Right lung (tissue), 5 donors: ENCODE measurements around the gene TYR. TPM values are rescaled to one million over a fixed set of nuclear protein-coding genes. Genes with fewer than 3 reads are reported as not detected.
"Not testable (repeated sequence)": the region's sequence is repeated elsewhere in the genome, so short reads cannot be mapped to it uniquely, and the experiment has no call there.

Experiments
- DNase-seq, 2 donors: peaks; one replicate each; pipeline ENCODE4 v3.0.0-alpha.2; 2013
- polyA plus RNA-seq, 5 donors: library from polyadenylated mRNA; unstranded; fragments of 120-200 nt; gene quantifications; one replicate each; pipeline versions ENCODE4 v1.2.1 to v1.2.3, GENCODE V29; 2013; ENCODE audit warnings: inconsistent platforms in 1 of 5, low replicate concordance in 1 of 5; ENCODE audit not compliant: insufficient read length in 5 of 5, insufficient read depth in 1 of 5

Gene TYR
- polyA plus RNA-seq, 5 donors: not detected

DNA sequence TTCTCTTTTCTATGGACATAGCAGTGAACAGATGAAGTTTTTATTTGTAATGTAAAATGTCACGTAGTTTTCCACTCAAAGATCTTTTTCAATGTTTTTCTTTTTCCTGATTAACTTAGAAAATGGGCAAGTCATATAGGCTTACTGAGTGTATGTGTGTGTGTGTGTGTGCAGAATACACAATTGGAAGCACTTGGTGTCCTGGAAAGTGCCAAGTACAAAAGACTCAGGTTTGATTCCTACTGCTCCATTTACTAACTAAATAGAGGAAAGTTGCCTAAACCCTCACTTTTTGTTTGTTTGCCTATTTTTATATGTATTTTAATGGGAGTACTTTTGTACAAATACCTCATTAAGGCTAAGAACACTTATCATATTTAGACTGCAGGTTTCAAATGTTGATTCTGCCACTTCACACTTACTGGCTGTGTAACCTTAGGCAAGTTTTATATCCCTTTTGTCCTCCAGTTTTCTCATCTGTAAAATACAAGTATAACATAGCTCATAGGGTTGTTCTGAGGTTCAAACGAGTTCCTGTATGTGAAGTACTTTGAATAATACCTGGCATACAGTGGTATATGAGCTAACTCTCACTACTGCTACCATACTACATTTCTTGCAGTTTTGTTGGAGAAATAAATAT lies 90.1 kb downstream of the TYR start:
- DNase-seq: peak in 1 of 2 donors; percentile 8

DNA sequence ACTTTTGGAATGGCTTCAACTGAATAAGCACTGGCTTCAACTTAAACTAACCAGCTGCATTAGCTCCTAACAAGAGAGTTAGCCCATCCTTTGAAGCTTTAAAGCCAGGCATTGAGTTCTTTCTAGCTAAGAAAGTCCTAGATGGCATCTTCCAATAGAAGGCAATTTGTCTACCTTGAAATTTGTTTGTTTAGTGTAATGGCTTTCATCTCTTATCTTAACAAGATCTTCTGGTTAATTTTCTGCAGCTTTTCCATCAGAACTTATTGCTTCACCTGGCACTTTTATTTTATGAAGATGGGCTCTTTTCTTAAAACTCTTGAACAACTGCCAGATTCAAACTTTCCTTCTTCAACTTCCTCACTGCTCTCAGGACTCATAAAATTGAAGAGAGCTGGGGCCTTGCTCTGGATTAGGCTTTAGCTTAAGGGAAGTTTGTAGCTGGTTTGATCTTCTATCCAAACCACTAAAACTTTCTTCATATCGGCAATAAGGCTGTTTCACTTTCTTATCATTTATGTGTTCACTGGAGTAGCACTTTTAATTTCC lies 94.9 kb downstream of the TYR start:
- DNase-seq: not testable (repeated sequence)

DNA sequence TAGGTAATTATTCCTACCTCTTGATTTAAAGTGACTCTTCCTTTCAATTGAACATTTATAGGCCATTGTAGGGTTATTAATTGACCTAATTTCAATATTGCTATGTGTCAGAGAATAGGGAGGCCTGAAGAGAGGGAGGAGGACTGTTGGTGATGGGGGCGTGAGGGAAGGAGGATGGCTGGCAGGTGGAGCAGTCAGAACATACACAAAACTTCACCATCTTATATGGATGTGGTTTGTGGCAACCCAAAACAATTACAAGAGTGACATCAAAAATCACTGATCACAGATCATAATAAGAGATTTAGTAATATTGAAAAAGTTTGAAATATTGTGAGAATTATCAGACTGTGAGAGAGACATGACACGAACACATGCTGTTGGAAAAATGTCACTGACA lies 95.5 kb downstream of the TYR start:
- DNase-seq: not testable (repeated sequence)

DNA sequence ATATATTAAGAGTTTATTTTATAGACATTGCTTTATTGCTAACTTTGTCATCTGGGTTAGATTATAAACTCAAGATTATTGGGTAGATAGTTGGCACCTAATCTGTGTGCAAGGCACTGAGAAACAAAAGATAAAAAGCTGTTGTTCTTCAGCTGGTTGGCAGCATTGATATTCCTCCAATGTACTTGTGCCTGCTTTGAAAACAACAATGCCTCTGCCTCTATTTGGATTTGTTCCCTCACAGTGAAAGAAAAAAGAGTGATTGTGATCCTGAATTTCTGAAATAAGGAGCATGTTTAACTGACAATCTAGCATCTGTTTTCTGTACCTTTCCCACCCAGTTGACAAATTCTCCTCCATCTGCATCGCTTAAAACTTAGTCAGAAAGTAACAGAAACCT lies 98.3 kb downstream of the TYR start:
- DNase-seq: no peak

DNA sequence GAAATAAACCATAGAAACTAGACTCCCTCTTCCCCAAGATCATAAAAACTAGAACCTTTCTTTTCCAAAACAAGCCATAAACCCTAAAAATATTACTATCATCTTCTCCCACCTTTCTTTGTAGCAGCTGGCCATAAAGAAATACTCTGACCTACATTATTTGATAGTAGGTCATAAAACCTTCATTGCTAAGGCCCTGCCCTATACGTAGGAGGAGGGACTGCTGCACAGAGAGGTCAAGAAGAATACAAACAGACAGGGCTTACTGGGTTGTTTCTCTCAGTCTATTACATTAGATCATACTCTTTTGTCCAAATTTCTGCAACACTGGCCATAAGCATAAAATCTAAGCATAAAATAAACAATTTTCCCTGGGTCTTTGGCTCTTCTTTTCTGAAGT lies 101.5 kb downstream of the TYR start:
- no peak for DNase-seq

DNA sequence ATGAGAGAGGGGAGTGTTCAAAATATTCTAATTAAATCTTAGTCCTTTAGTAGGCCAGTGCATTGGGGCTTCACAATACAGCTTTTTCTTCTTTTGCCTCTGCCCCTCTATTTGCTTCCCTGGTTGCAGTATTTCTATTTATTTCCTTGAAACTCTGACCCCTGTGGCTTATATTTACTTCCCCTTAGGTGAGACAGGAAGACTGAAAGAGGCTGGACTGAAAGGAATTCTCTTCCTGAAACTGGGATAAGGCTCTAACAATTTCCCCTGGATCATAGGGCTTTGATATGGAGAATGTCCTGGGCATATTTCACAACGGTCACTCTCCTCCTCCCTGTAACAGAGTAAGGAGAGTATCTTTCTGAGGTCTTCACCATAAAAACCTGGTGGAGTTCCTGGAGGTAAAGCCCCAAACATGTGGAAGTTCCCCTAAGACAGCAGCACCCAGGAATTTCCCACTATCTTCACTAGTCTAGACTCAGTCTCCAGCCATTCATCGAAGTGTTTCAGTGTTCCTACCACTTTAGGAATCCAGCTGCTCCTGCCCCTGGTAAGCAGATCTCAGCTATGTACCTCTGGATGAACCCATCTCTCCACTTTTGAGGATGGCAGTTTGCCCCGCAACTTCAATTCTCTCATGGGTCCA lies 103.5 kb downstream of the TYR start:
- DNase-seq: not testable (repeated sequence)

DNA sequence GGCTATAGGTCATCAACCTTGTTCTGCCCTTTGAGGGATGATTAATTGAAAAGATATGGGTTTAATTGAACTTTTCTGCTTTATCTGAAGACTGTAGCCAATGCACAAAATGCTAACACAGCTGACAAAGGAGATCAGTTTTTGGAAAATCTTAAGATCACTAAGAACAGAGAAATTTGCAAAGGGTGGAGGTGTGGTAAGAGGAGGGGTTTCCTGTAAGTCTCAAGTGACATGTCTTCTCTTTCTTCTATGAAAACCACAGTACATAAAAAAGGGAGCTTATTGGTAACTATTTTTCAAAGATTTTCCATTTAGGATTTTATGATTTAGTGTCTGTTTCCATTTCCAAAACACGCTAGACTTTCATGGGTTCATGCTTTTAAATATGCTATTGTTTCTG lies 108.9 kb downstream of the TYR start:
- not testable (repeated sequence) for DNase-seq

DNA sequence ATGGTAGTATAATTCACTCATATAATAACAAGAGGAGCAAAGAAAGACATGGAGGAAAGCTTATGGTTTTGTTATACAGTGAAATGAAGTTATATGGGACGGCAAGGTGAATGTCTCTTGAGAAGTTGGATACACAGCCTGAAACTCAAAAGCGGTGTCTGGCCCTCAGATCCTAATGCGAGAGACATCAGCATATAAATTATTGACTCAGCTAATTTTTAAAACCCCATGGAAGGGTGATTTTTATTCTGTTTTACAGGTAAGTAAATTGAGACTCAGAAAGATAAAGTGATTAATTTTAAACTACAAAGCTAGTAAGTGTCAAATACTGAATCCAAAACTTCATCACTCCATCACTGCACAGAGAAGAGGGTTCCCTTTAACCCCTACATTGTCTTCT lies 110.3 kb downstream of the TYR start:
- DNase-seq: not testable (repeated sequence)

DNA sequence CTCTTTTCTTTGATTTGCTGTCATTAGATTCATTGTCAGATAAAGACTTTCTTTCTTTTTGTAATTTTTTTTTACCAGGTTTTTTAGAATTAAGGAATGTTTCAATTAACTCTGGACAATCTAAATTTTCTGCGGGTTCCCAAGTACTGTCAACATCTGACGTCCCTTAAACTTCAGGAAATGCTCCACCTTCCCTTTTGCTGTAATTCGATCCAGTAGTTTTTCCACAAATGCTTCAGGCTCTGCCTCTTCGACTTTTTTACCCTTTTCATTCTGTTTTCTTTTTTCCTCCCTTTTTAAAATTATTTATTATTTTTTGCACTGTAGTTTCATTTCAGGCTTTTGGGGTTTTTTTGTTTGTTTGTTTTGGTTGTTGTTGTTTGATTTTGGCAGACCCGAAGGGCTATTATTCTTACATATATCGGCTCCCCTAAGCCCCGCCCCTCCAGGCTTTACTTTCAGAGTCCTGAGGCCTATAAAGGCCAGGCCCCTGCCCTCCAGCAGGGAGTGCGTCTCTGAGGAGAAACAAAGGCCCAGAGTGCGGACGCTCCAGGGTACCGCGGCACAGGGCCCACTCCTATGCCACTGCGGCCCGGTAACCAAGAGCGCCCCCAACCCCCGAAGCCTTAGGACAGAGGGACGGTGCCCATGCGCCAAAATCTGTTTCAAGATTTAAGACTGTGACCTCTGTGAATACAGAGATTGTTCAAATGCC lies 116.4 kb downstream of the TYR start:
- DNase-seq: peak in 1 of 2 donors; percentile 7

DNA sequence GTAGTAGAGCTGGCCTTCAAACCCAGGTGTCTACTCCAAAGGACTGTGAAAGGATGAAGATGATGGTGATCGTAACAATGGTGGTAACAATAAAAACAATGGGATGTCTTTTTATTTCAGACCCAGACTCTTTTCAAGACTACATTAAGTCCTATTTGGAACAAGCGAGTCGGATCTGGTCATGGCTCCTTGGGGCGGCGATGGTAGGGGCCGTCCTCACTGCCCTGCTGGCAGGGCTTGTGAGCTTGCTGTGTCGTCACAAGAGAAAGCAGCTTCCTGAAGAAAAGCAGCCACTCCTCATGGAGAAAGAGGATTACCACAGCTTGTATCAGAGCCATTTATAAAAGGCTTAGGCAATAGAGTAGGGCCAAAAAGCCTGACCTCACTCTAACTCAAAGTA lies 117.3 kb downstream of the TYR start:
- not testable (repeated sequence) for DNase-seq

DNA sequence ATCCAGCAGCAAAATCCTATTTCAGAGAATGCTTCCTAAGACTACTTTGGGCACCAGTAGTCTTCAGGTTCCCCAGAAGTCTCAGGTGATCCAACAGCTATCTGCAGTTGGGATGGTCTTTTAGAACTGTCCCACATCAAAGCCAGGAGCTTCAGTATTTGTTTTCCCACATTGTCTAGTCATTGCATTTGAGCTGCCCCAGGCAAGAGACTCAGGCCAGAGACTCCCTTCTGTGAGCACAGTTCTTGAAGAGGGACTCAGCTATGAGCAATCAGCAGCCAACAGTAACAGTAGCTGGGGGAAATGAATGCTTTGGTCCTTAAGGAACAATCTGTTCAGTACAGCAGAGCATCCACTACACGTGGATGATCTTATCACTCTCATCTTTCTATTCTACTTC lies 125.4 kb downstream of the TYR start:
- DNase-seq: not testable (repeated sequence)

DNA sequence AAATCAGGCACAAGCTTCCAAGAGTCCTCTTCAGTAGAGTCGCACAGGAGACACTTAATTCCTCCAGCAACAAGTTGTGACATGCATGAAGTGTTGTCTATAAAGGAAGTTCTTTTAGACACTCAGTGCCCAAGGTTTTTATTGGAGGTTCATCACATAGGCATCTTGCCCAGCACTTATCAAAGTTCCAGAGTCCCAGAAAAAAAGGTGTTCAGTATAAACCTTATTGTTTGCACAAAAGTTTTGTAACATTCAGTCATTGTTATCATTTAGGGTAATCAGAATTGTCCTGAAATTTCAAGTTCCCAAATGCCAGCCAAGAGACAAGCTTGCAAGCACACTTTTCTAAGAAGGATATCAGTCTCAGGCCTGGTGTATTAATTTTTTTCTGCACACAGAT lies 130.6 kb downstream of the TYR start:
- not testable (repeated sequence) for DNase-seq

DNA sequence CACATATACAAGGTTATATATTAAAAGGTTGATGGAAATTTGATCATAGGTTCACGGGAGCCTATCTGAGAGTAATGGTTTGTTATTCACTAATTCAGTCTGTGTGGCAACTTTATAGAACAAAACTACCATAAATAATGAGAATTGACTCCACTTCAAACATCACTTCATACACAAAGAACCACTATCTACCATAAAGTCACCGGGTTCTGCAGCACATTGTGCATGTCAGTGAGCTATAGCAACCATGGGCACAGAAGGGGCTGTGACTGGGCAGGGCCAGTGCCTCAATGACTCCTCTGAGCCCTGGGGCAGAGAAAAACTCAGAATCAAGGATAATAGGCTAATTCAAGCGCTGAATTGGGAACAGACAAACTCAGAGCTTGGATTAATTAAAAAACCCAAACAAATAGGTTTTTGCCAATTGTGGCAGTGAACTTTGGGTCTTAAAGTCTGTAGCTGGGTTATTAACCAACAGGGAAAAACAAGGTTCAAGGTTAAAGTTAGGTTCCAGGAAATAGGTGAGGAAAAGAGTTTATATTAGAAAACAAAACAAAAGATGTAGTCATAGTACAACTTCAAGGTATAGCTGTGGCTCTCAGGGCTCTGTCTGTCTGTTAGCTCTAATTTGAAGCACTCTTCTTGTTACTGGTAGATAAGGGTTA lies 131.8 kb downstream of the TYR start:
- not testable (repeated sequence) for DNase-seq

DNA sequence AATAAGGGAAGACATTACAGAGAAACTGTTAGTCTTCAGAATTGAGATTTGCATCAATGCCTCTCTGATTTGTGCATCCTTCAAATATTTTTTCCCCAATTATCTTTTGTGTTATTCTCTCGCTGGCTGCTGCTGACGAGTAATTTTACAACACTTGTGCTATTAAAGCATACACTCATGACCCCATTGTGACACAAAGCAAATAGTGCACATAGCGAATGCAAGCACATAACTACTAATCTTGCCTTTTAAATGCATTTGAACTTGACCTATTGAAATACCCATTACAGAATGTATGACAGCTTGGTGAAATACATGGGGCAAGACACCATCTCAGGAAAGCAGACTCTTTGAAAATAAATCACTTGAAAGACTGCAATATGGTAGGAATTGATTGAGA lies 132.9 kb downstream of the TYR start:
- not testable (repeated sequence) for DNase-seq

DNA sequence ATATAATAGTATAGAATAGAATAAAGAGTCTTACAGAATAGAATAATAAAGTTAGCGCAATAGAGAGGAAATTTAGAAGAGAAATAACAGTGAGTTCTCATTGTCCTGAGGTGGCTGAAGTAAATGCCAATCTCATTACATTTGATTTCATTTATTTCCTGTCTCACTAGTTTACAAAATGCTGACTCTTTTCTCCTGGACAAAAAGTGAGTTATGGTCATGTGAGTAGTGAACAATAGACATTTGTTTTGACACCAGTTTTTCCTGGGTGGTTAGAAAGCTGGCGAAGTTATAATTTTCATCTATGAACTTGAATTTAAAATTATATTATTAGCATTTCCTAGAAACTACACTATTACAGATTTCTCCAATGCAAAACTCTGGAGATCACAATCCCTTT lies 143.7 kb downstream of the TYR start:
- no peak for DNase-seq

DNA sequence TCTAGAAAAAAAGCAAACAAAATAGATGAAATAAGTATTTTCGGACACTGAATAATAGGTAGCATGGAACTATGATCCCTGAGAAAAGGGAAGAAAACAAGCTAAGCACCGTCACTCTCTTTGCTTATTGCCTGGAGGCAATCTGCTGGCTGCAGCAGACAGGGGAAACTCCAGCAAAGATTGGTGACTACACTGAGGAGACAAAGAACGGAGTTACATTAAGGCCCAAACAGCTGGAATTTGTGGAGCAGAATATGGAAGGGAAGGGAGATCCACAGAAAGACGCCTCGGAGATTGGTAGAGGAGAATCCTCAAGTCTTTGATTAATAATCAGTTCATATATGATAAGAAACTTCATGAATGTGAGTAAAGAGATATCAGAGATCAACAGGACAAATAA lies 150.2 kb downstream of the TYR start:
- DNase-seq: no peak

DNA sequence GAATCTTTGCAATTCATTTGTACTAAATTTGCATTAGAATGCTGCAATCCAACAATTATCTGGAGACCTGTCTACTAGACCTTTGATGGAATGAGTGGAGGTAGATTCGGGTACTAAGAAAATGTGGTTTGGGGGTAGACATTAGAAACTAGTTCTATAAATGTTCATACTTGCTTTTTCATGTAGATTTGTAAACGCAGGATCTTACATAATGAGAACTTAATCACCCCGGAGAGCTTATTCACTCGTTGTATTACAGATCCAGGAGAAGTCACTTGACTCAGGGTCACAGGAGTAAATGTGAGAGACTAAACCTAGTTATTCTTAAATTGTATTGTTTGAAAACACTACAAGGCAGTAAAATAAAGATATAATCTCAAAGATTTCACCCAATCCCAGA lies 154.3 kb downstream of the TYR start:
- not testable (repeated sequence) for DNase-seq

DNA sequence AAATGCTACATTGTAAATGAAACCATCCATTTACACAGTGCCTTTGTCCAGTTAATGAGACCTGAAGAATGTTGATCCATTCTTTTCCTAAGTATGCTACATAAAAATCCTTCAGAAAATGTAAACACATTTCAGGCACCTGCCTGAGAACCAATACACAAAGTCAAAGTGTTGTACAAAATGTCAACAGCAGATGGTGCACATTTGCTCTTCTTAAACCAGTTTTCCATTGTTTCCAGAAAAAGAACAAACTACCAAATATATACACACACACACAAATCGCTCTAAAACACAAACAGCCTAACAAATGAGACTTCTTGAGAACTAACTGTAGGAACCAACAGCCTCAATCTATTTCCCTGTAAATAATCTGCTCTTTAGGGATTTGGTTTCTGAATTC lies 156.0 kb downstream of the TYR start:
- DNase-seq: not testable (repeated sequence)

DNA sequence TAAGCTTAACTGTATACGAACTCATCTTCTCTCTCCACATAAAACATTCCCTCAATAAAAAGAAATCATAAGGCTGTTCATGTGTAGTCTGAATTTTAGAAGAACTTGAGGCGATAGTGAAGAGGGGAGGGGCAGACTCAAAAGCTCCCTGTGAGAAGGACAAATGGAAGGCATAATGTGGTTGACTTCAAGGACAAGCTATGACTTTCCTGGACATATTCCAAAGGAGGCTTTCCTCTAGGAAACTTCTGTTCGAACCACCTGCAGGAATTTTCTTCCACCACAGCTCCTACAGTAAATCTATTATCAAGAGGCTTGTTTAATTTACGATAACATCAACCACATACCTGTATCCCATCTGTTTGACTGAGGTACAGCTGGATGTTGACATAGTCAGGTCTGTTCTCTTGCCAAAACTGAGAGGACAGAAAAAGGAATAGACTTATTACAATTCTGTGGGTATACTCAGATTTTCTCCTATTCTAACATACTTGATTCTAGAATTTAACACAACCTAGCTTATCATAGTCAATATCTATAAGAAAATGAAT lies 159.5 kb downstream of the TYR start:
- DNase-seq: not testable (repeated sequence)

DNA sequence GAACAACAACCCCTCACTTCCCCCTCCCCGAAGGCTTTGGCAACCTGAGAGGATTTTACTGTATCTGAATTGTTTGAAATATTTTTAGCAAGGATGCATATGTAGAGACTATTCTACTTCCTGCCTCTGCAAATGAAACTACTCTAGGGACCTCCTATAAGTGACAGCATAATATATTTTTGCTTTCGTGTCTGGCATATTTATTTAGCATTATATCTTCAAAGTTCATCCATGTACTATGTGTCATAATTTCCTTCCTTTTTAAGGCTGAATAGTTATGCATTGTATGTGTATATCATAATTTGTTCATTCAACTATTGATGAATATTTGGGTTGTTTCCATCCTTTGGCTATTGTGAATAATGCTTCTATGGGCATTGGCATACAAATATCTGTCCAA lies 160.4 kb downstream of the TYR start:
- not testable (repeated sequence) for DNase-seq

DNA sequence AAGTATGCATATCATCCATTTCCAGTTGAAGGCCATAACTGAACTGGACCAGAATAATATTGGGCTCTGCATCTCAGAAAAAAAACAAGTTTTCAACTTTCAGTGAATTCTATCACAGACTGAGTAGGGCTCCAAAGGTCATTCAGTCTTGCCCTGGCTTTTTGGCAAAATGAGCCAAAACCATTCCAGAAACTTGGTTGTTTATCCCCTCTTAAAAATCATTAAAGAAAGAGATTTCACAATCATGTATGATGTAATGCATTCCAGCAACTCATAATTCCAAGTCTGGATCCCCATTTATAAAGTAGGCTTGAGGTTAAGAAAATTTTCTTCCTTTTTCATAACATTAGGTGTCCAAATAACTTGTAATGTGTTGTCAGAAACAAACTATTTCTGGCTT lies 162.8 kb downstream of the TYR start:
- not testable (repeated sequence) for DNase-seq
